Right atrium auricular region (tissue), 2 donors: Measurements from ENCODE around the gene CRYBB1. TPM values are rescaled to one million over a fixed set of nuclear protein-coding genes. Genes with fewer than 3 reads are reported as not detected.

Experiments used
- DNase-seq: peaks from one replicate; pipeline ENCODE4 v3.0.0-alpha.2; 2019; ENCODE audit warnings: low spot score
- H3K27ac ChIP-seq, 2 donors: fragments of 200-600 bp; sonication (generic); 1 replicate in 1 of 2; 2 replicates in 1 of 2; pipeline ENCODE4 v1.5.1; 2016 to 2019
- H3K27me3 ChIP-seq, 2 donors: fragments of 200-600 bp; sonication (generic); one replicate each; pipeline versions ENCODE4 v1.5.1 to v1.6.0; 2017 to 2019
- H3K36me3 ChIP-seq: fragments of 200-600 bp; sonication (generic); one replicate; pipeline ENCODE4 v1.5.1; 2016
- H3K4me1 ChIP-seq, 2 donors: fragments of 200-600 bp; sonication (generic); one replicate each; pipeline versions ENCODE4 v1.5.1 to v1.6.0; 2017 to 2019
- H3K4me3 ChIP-seq, 2 donors: fragments of 200-600 bp; sonication (generic); 1 replicate in 1 of 2; 2 replicates in 1 of 2; pipeline ENCODE4 v1.5.1; 2017 to 2019; ENCODE audit warnings: mild to moderate bottlenecking in 1 of 2, moderate library complexity in 1 of 2
- H3K9me3 ChIP-seq, 2 donors: fragments of 200-600 bp; sonication (generic); one replicate each; pipeline ENCODE4 v1.5.1; 2019
- microRNA counts, 2 donors: library from miRNA; unstranded; fragments of <30 nt; microRNA quantifications; one replicate each; lab custom pipeline; 2016 to 2017
- microRNA-seq, 2 donors: library from miRNA; unstranded; fragments of <30 nt; microRNA quantifications; one replicate each; pipeline ENCODE4, GENCODE V29; 2016 to 2017; ENCODE audit warnings: borderline number of aligned reads in 2 of 2, borderline replicate concordance in 1 of 2
- total RNA-seq, 2 donors: library from RNA; depleted of rRNA; stranded (reverse); fragments of >200 nt; gene quantifications; one replicate each; pipeline ENCODE4 v1.1.0, GENCODE V29; 2016
- TF ChIP-seq, protein P1 (sequence below), 2 donors: fragments of 200-600 bp; sonication (generic); IDR thresholded peaks; one replicate each; pipeline ENCODE4 v1.5.1; 2019; ENCODE audit warnings: antibody characterized with exemption in 2 of 2

Gene CRYBB1
- total RNA-seq, 2 donors from 2014 or later, result 0.79 to 1.7 TPM

DNA sequence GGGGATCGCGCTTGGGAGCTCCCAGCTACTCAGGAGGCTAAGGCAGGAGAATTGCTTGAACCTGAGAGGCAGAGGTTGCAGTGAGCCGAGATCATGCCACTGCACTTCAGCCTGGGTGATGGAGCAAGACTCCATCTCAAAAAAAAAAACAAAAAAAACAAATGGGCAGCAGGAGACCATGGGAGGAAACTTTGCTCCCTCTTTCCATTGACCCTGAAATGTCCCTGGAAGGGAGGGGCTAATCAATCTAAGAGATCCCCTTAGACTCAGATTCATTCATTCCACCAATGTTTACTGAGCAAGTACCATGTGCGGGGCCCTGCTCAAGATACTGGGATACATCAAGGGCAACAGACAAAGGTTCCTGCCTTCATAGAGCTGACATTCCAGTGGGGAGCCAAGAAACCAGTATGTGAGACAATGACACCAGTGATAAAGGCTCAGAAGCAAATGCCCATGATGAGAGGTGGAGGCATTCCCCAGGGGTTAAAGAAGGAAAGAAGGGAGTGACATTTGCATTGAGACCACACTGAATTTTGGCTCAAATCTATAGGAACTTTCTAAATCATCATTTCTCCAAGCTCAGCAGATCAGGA lies 67.8 kb downstream of the CRYBB1 start:
- no peaks in the 10 kb centered on the region for H3K9me3 ChIP-seq
- no peaks in the 10 kb centered on the region for H3K36me3 ChIP-seq
- H3K4me3 ChIP-seq, result no peak overlapping the region
- DNase-seq, result no peak
- H3K27ac ChIP-seq, result peak overlapping the region; percentile 76 to 83
- TF ChIP-seq, protein P1, sequence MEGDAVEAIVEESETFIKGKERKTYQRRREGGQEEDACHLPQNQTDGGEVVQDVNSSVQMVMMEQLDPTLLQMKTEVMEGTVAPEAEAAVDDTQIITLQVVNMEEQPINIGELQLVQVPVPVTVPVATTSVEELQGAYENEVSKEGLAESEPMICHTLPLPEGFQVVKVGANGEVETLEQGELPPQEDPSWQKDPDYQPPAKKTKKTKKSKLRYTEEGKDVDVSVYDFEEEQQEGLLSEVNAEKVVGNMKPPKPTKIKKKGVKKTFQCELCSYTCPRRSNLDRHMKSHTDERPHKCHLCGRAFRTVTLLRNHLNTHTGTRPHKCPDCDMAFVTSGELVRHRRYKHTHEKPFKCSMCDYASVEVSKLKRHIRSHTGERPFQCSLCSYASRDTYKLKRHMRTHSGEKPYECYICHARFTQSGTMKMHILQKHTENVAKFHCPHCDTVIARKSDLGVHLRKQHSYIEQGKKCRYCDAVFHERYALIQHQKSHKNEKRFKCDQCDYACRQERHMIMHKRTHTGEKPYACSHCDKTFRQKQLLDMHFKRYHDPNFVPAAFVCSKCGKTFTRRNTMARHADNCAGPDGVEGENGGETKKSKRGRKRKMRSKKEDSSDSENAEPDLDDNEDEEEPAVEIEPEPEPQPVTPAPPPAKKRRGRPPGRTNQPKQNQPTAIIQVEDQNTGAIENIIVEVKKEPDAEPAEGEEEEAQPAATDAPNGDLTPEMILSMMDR (IDR thresholded peaks at IDR 0.05), result no peak
- peaks cover 0 to 59% of the 10 kb centered on the region in 2 donors for H3K4me1 ChIP-seq
- H3K27me3 ChIP-seq, result no peaks in the 10 kb centered on the region

MicroRNAs encoded within 50 kb of the gene (microRNA counts, 767-probe panel; counts per million panel counts)
- 0 to 31.0 counts per million in 2 donors for microRNA hsa-miR-548j (lab: Ali Mortazavi, UCI)

Small RNA genes within 50 kb of the gene (microRNA-seq; reads per million reads assigned to microRNA genes)
- gene MIR548J, result 2.8 to 4.2 reads per million in 2 donors

Other genes starting within 250 kb of the CRYBB1 start
- under 1 TPM; 0.11 to 0.71 TPM for gene ASPHD2, start 188.8 kb downstream of the CRYBB1 start, total RNA-seq
- gene HPS4, start 134.2 kb downstream of the CRYBB1 start, total RNA-seq, result 10 to 100 TPM in 1 of 2 donors, 1 to 10 TPM in 1; 6.8 to 10.8 TPM
- gene SRRD, start 134.2 kb downstream of the CRYBB1 start, total RNA-seq, result 10 to 100 TPM; 20.4 to 25.0 TPM
- gene TFIP11, start 105.6 kb downstream of the CRYBB1 start, total RNA-seq, result 10 to 100 TPM; 15.4 TPM
- gene TPST2, start 27.9 kb downstream of the CRYBB1 start, total RNA-seq, result 100 to 1,000 TPM in 1 of 2 donors, 10 to 100 TPM in 1; 63.4 to 104 TPM
- not detected for gene CRYBA4, start 3.9 kb upstream of the CRYBB1 start, total RNA-seq
- gene MIAT, start 39.6 kb upstream of the CRYBB1 start, total RNA-seq, result 1 to 10 TPM in 1 of 2 donors, under 1 TPM in 1; 0.19 to 2.0 TPM